Activated gamma-delta T cell (primary cell): Measurements from ENCODE around the gene MEX3C.

Experiments
- DNase-seq: peaks from one replicate; lab custom pipeline; 2025; lab: John Stamatoyannopoulos, UW
- total RNA-seq, 2 donors: gene quantifications; one replicate each; lab custom pipeline; 2026; lab: John Stamatoyannopoulos, UW

MEX3C gene
- 150 to 162 reads per million in 2 donors for total RNA-seq

DNA sequence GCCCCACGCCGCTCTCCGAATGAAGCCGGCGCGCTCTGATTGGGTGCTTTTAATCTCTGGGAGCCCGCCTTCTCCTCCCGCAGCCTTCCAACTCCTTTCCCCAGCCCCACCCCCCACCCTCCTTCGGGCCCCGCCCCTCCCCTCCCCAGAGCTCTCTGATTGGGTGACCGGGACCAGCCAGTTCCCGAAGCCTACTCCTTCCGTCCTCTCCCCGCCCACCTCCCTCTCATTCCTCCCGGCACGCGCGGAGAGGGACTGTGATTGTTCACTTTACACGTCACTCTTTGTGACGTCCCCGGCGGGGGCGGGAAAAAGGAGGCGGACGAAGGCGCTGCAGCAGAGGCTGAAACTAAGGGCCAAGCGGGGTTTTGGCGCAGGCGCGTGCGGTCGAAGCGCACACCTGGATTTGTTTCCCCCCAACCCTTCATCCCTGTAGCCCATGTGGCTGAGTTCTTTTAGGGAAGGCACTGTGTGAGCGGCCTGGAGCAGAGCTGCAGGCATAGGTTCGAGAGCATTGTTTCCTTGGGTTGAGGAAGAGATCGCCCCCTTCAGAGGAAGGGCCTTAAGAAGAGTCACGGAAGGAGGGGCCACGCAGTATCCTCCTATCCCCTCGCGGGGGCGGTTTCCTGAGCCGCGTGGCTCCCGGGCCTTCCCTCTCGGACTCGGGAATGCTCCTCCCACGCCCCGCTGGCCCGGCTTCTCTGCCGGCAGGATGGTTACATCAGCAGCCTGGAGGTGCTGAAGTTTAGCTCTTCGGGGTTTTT is at the start of gene MEX3C:
TSS of gene MEX3C (minus strand) at position 21 of the 764 bp plus-strand sequence. CDS start 361 bp downstream, outside the sequence.
- peak; percentile 91 for DNase-seq

- no peak for DNase-seq
Observed at GRCh38 chr18:51241226-51241625, 43.7 kb upstream of the MEX3C start.

DNA sequence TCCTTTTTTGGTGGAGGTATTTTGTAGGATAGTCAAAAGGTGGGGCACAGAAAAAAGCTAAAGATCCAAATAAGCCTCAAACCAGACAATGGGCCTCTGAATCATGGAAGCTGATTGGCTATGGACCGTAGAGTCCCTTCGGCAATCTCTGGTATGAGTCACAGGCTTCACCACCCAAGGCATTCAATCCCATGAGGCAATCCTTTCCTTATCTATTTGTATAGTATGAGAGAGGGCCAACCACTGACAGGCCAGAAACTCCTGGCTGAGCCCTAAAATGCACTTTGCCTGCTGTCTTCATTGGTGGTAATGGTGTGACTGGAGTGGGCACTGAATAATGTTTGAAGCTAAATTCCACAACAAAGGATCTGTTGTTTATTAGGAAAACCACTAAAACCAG is 38.7 kb upstream of the MEX3C start:
- no peak for DNase-seq

DNA sequence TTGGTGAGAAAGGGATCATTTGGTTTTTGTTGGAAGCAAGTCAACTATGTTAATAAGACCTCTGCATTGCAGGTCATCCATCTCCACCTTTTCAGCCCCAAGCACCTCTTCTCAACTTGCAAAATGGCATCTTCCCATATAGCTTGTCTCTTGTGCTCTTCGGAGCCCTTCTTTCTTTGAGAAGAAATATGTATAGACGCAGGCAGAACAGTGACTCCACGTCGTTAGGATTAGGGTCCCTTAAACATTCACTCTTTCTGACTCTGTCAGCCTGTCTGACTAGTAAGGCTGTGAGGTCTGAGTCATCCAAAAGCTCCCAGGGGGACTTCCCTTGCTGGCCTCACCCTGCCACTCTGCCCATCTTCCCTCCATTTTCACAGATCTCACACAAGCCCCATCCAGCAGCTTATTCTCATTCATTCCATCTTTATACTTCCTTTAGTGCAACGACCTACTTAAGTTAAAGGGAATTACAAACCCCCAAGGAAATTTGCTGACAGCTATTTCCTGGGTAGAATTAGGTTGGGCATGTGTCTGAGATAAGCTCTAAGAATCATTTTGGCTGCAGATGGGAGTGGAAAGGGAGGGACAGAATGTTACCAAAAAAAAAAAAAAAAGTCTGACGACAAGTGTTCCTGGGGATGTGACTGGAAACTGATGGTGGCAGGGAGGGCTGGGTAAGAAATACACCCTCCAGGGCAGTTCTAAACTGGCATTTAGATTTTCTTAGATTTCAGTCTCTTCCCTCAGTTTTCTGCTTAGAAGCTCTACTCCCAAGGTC is 37.7 kb upstream of the MEX3C start:
- no peak for DNase-seq

GRCh38 chr18:51234117-51235008 is 36.9 kb upstream of the MEX3C start:
- DNase-seq: no peak

GRCh38 chr18:51229328-51229727 is 31.8 kb upstream of the MEX3C start:
- no peak for DNase-seq

GRCh38 chr18:51227660-51228059 is 30.2 kb upstream of the MEX3C start:
- DNase-seq: no peak

DNA sequence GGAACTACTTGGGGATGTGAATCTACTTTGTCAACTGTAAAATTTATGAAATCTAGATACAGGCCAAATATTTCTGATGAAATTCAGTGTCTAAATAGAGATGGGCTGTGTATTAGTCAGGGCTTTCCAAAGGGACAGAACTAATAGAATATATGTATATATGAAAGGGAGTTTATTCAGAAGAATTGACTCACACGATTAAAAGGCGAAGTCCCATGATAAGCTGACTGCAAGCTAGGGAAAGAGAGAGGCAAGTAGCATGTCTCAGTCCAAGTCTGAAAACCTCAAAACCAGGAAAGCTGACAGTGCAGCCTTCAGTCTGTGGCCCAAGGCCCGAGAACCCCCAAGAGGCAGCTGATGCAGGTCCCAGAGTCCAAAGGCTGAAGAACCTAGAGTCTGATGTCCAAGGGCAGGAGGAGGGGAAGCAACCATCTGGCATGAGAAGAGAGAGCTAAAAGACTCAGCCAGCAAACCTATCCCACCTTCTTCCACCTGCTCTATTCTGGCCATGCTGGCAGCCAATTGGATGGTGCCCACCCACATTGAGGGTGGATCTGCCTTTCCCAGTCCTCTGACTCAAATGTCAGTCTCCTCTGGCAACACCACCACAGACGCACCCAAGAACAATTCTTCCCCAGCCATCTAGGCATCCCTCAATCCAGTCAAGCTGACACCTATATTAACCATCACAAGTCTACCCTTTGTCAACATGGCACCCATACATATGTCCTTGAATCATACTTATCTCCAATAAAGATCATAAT is 29.3 kb upstream of the MEX3C start:
- no peak for DNase-seq

- no peak for DNase-seq
Observed at GRCh38 chr18:51226068-51226467, 28.6 kb upstream of the MEX3C start.

DNA sequence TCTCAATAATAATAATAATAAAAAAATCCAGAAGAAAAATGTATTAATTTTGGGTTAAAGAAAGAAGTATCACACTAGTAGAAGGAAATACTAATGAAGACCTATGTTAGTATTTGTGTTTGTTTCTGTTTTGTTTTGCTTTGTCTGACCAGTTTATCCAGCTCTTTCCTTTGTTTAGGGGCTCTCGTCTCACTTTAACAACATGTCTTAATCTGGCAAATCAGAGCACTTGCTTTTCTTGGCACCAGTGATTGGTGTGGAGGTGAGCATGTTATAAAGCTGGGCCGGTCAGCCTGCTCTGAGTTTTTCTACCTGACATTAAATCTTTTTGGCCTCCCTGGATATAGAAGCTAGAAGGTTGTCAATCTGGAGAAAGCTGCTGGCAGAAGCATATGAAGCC is 15.1 kb upstream of the MEX3C start:
- DNase-seq: no peak

GRCh38 chr18:51211552-51211951 is 14.1 kb upstream of the MEX3C start:
- DNase-seq: no peak

GRCh38 chr18:51196811-51197660 is 445 bp downstream of the MEX3C start:
- DNase-seq: no peak

DNA sequence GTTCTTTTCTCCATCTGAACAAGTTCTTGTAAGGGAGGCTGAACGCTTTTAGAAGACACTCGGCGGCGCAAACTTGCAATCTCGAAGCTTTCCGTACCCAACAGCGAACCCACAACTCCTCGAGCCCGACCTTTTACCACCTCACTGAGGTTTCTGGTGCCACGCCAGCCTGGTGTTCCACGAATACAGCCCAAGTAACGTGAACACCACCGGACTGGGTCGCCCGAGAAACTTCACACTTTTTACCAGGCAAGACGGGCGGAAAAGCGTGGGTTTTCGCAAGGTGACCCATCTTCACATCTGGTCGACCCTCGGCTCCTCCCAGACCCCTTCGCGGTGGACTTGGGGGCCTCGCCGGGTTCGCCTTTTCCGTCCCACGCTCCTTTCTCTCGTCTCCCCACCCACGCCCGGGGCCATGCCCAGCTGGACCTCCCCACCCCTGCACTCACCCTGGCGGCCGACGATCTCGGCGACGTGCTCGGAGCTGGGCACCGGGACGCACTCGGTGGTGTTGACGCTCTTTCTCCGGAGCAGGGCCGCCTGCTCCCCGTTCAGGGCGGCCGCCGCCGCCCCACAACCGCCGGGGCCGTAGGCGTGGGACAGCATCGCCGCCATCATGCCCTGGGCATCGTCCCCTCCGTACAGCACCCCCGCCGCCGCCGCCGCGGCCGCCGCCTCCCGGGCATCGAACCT is 1.2 kb downstream of the MEX3C start:
- DNase-seq: peak; percentile 34

- DNase-seq: no peak
Observed at GRCh38 chr18:51195451-51196117, 1.9 kb downstream of the MEX3C start.

GRCh38 chr18:51195086-51195450 is 2.4 kb downstream of the MEX3C start:
- no peak for DNase-seq

DNA sequence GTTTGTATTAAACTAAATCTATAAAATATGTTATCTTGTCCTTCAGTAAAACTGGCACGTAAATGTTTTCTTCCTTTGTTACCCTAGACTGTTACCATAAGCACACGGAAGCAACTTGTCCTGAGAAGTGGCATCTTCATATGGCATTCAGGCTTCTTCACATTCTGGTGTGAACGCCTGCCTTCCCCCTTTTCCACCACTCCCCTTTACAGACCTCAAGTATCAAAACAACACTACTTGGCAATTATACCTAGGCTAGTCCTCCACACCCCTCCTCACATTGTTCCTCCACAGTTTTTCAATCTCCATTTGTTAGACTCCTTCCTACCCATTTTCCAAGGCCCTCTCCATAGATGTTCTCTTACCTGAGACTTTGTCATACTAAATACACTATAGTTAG is 2.9 kb downstream of the MEX3C start:
- no peak for DNase-seq

DNA sequence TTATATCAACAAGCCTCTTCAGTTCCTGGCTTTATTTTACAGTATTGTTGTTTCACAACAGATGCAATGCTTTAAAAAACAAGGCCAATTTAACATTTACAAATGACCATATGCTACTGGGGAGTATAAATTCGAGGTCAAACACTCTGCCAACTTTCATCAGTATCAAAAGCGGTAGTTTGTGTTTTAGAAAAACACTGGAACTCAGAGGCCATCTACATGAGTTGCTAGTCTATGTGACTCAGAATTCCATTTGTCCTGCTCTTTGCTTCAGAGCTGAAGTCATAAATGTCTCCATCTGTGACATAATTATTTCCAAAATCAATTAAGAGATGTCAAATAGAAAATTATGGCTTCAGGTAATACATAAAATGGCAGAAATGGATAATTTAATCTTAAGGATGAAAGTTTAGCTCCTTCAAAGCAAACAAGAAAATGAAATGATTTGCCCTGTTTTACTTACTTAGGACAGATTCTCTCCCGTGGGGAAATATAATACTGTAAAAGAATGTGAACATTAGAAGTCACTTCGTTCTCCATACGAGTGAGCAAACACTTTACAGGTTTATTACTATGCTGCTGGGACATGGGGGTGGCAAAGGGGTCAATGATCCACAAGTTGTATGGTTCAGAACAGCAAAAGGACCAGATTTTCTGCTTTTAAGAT is 3.7 kb downstream of the MEX3C start:
- no peak for DNase-seq

DNA sequence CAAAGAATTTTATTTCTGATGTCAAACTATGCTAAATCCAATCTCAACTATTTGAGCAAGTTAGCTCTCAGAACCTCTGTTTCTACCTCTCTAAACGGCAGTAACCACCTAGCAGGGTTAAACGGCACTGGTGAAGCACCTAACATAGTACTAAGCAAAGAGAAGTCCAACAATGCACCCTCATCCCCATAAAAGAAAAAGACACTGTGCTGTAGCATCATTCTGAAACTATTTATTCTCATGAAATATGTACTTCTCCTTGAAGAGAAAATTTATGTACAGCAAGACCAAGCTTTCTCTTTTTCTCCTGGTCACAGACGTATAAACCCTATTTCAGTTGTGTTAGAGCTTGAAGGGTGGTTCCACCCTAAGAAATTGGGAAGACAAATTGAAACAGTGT is 4.8 kb downstream of the MEX3C start:
- DNase-seq: no peak

GRCh38 chr18:51192026-51192425 is 5.5 kb downstream of the MEX3C start:
- no peak for DNase-seq
